Measurements from ENCODE around the gene ESPNL. TPM values are rescaled to one million over a fixed set of nuclear protein-coding genes. Genes with fewer than 3 reads are reported as not detected.

ESPNL gene
- total and polyA plus RNA-seq, 2 of the 4 experiments (the other 2 are of a cell fraction): 2.0 TPM

DNA sequence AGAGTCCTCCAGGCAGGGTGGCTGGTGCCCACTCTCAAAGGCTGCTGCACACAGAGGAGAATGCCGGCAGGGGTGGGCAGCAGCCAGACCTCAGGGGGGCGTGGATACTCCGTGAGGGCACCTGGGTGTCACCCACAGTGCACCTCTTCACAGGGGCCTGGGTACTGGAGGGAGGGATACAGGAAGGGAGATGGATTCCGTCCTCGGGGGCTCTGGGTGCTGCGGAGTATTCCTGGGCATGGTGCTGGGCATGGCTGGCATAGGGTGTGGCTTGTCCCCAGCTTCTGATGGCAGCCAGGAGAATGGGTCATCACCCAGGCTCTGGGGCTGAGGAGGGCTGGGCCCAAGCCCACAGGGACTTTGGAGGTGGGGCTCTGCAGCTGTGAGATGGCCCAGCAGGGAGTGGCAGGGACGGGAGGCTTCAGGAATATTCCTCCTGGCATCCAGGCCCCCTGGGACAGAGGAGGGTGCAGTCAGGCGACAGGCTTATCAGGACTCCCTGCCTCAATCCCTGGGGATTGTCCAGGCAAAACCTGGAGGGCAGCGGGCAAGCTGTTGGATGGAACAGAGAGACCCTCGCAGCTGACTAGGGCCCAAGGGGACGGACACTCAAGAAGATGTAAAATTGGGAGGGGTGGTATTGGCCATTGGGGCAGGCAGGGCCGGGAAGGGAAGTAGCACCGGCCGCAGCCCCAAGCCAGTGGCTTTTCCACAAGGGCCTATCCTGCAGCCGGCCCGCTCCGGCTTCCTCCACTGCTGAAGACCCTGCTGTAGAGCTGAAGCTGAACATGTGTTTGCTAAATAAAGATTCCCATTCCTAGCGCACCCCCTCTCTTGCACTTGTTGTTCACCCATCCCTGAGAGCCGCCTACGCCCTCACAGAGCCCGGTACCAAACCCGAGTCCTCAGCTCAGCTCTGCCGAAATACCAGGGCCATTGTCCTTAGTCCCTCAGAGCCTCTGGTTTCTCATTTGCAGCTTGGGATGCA, 32.6 kb downstream of the ESPNL start:
- no peaks in the 10 kb centered on the region for H4K20me1 ChIP-seq (ENCODE audit: insufficient read depth, low read length)
- H3K14ac ChIP-seq (replicated peaks; ENCODE audit: low read depth, low read length): no peak overlapping the region
- no peak overlapping the region for H2AK9ac ChIP-seq (replicated peaks; ENCODE audit: low read depth, low read length, poor library complexity)
- no peak overlapping the region for H3K56ac ChIP-seq (ENCODE audit: extremely low read depth, insufficient read depth, low read length)
- no peaks in the 10 kb centered on the region for H3K79me1 ChIP-seq (ENCODE audit: low read depth in 1 of 2, low read length in 2 of 2)
- no peak overlapping the region for H2BK20ac ChIP-seq (ENCODE audit: low read depth, low read length)
- no peak overlapping the region for H4K8ac ChIP-seq (ENCODE audit: low read depth in 2 of 2, low read length in 2 of 2)
- 0 out of 2 replicates have a peak, but pooled peaks cover 3% of the 10 kb centered on the region for H3K9me1 ChIP-seq (ENCODE audit: insufficient read depth, low read length)
- H3K36me3 ChIP-seq (ENCODE audit: control insufficient read depth, insufficient read depth, low read length): no peaks in the 10 kb centered on the region
- WGBS, 2 experiments (ENCODE audit: extremely low coverage in 2 of 2, insufficient read length in 1 of 2): 86% methylated on average over 6 of the region's 23 CpGs; no CpG with 5 or more reads in 1 of the 2 experiments
- in situ Hi-C loops (cut with MboI; ENCODE audit: low sequenced_read_pairs): no loop called here
- peaks cover 10% of the 10 kb centered on the region for H3K4me1 ChIP-seq (ENCODE audit: control insufficient read depth, insufficient read depth, low read length)
- H3K27ac ChIP-seq (ENCODE audit: insufficient read depth, low read length): no peak overlapping the region
- H3K4ac ChIP-seq (ENCODE audit: low read depth, low read length): no peak overlapping the region
- no peak overlapping the region for H2BK120ac ChIP-seq (ENCODE audit: low read depth, low read length)
- no peak overlapping the region for H3K4me3 ChIP-seq (ENCODE audit: insufficient read depth, low read depth, low read length)
- ATAC-seq (ENCODE audit: low read depth): no peak
- POLR2A ChIA-PET (ENCODE audit: unreplicated experiment): no interaction called here
- BruUV-seq (replicated peaks): no TSS peak
- no peak overlapping the region for H2BK15ac ChIP-seq (ENCODE audit: low read depth, low read length)
- no peak overlapping the region for H4K91ac ChIP-seq (ENCODE audit: insufficient read depth, low read depth, low read length)
- no peak overlapping the region for H2AFZ ChIP-seq (replicated peaks; ENCODE audit: low read length, poor library complexity)
- H3K4me2 ChIP-seq (ENCODE audit: low read depth, low read length): no peak overlapping the region
- H3K27me3 ChIP-seq (ENCODE audit: control insufficient read depth, insufficient read depth, low read length): no peaks in the 10 kb centered on the region
- H3K18ac ChIP-seq (ENCODE audit: low read depth, low read length): no peak overlapping the region
- H3K9ac ChIP-seq (ENCODE audit: low read depth, low read length): no peak overlapping the region
- no peak overlapping the region for H2BK5ac ChIP-seq (ENCODE audit: low read depth, low read length, poor library complexity, severe bottlenecking)
- dilution Hi-C loops (cut with HindIII; ENCODE audit: low sequenced_read_pairs, unreplicated experiment): no loop called here
- intact Hi-C loops (cut with micrococcal nuclease): no loop called here
- no peak overlapping the region for H4K5ac ChIP-seq (ENCODE audit: low read depth, low read length)
- H2AK5ac ChIP-seq (ENCODE audit: low read depth, low read length): no peak overlapping the region
- H3K9me3 ChIP-seq (ENCODE audit: control insufficient read depth, insufficient read depth, low read length): no peaks in the 10 kb centered on the region
- CTCF ChIA-PET: interaction anchor here (0.6 kb wide), 1 partner anchor 38 kb away, joined by 3 read pairs; no protein-coding TSS in a partner anchor
- no peak for TF ChIP-seq MAZ (IDR thresholded peaks at IDR 0.05; ENCODE audit: borderline replicate concordance, low read depth, low read length)
- no peak for DNase-seq
- no peak overlapping the region for H3K23ac ChIP-seq (ENCODE audit: low read depth, low read length)

Data from IMR-90 (cell line).